Endothelial cell of umbilical vein (primary cell): ENCODE data around the gene IRF1. TPM values are rescaled to one million over a fixed set of nuclear protein-coding genes. Genes with fewer than 3 reads are reported as not detected.

Experiments
- BruUV-seq: library from RNA; stranded (reverse); fragments of 400-500 nt; replicated peaks from 2 replicates; lab custom pipeline; 2021; lab: Mats Ljungman, UMichigan
- CTCF ChIA-PET: fragments of 300-600, 350-600 bp; sonication (Branson Sonifier 250); formaldehyde crosslinking; loops from one replicate; lab custom pipeline; 2021; ENCODE audit warnings: antibody characterized with exemption, inconsistent platforms; lab: Charles Lee
- POLR2A ChIA-PET: fragments of 300-600, 350-600 bp; sonication (Branson Sonifier 250); formaldehyde crosslinking; loops from one replicate; lab custom pipeline; 2021; ENCODE audit warnings: antibody characterized with exemption, inconsistent platforms; lab: Charles Lee
- DNase-seq: peaks from one replicate; pipeline ENCODE4 v3.0.0-alpha.2; 2011; ENCODE audit warnings: low read depth, low spot score
- FAIRE-seq: peaks from 2 replicates; lab custom pipeline; 2011; peaks lifted over from hg19 to GRCh38; lab: Jason Lieb, UNC
- H2AFZ ChIP-seq: 2 replicates; pipeline ENCODE4 v1.6.0; 2012; ENCODE audit warnings: low read depth, low read length, control low read depth, inconsistent platforms
- H3K27ac ChIP-seq: 2 replicates; pipeline ENCODE4 v1.5.1; 2011; ENCODE audit warnings: low read depth, mild to moderate bottlenecking, control low read depth, low read length, moderate library complexity; ENCODE audit not compliant: insufficient read depth
- H3K27me3 ChIP-seq, 2 experiments: 2 replicates each; pipeline versions ENCODE4 v1.6.0 to v1.6.1; 2011; ENCODE audit warnings: low read length in 2 of 2, mixed read lengths in 1 of 2; ENCODE audit not compliant: control insufficient read depth in 2 of 2, insufficient read depth in 2 of 2
- H3K36me3 ChIP-seq, 2 experiments: 2 replicates in 1 of 2; 3 replicates in 1 of 2; pipeline ENCODE4 v1.5.1; 2011; ENCODE audit warnings: low read length in 2 of 2, mild to moderate bottlenecking in 1 of 2, moderate library complexity in 1 of 2; ENCODE audit not compliant: control insufficient read depth in 2 of 2, insufficient read depth in 2 of 2; ENCODE audit errors: extremely low read depth in 1 of 2
- H3K4me1 ChIP-seq: 3 replicates; pipeline ENCODE4 v1.5.1; 2011; ENCODE audit warnings: mild to moderate bottlenecking, low read length; ENCODE audit not compliant: control insufficient read depth, insufficient read depth; ENCODE audit errors: extremely low read depth
- H3K4me2 ChIP-seq: 2 replicates; pipeline ENCODE4 v1.6.1; 2011; ENCODE audit warnings: low read length, control low read depth, mixed read lengths; ENCODE audit not compliant: insufficient read depth
- H3K4me3 ChIP-seq, 3 experiments: fragments of 200-600 bp in 1 of 3; sonication (generic), shearing (Covaris generic) in 1 of 3; replicated peaks in 1 of 3; 2 replicates each; pipeline ENCODE4 v1.5.1; 2011 to 2016; ENCODE audit warnings: control low read depth in 3 of 3, low read length in 3 of 3, mild to moderate bottlenecking in 2 of 3, inconsistent platforms in 1 of 3, low read depth in 1 of 3, moderate library complexity in 1 of 3; ENCODE audit not compliant: insufficient read depth in 1 of 3
- H3K79me2 ChIP-seq: 2 replicates; pipeline ENCODE4 v1.6.0; 2012; ENCODE audit warnings: low read length, inconsistent platforms; ENCODE audit not compliant: control insufficient read depth, insufficient read depth
- H3K9ac ChIP-seq: replicated peaks from 2 replicates; pipeline ENCODE3; 2011; ENCODE audit warnings: low read length, control low read depth; ENCODE audit not compliant: insufficient read depth; ENCODE audit errors: extremely low read depth
- H3K9me1 ChIP-seq: replicated peaks from 3 replicates; pipeline ENCODE4 v1.6.0; 2011; ENCODE audit warnings: mild to moderate bottlenecking, low read length; ENCODE audit not compliant: control insufficient read depth, insufficient read depth; ENCODE audit errors: extremely low read depth
- H3K9me3 ChIP-seq: replicated peaks from 2 replicates; pipeline ENCODE4 v1.5.1; 2012; ENCODE audit warnings: low read length, inconsistent platforms; ENCODE audit not compliant: control insufficient read depth, insufficient read depth
- H4K20me1 ChIP-seq: replicated peaks from 2 replicates; pipeline ENCODE3; 2011; ENCODE audit warnings: mild to moderate bottlenecking, low read length; ENCODE audit not compliant: control insufficient read depth, insufficient read depth; ENCODE audit errors: extremely low read depth
- CTCF ChIP-seq, 2 donors: IDR thresholded peaks; 1 replicate in 1 of 2; 2 replicates in 1 of 2; pipeline ENCODE4 v1.5.1; 2011; ENCODE audit warnings: low read length in 2 of 2, mild to moderate bottlenecking in 2 of 2, moderate library complexity in 2 of 2, control low read depth in 1 of 2, inconsistent platforms in 1 of 2, low read depth in 1 of 2; ENCODE audit not compliant: insufficient read depth in 1 of 2; ENCODE audit errors: extremely low read depth in 1 of 2
- EZH2 ChIP-seq: IDR thresholded peaks from 2 replicates; pipeline ENCODE4 v1.6.1; 2012; ENCODE audit warnings: borderline replicate concordance, low read depth, mild to moderate bottlenecking, moderate library complexity, low read length, inconsistent platforms; ENCODE audit not compliant: severe bottlenecking
- FOS ChIP-seq: IDR thresholded peaks from 2 replicates; pipeline ENCODE4 v1.6.1; 2011; ENCODE audit warnings: mild to moderate bottlenecking, low read length, moderate library complexity, borderline replicate concordance; ENCODE audit not compliant: insufficient read depth
- GATA2 ChIP-seq: IDR thresholded peaks from 2 replicates; pipeline ENCODE4 v1.7.0; 2011; ENCODE audit warnings: low read depth, mild to moderate bottlenecking, moderate library complexity, mixed read lengths, low read length; ENCODE audit not compliant: insufficient read length, insufficient read depth
- JUN ChIP-seq: IDR thresholded peaks from 2 replicates; pipeline ENCODE4 v1.6.1; 2011; ENCODE audit warnings: borderline replicate concordance, low read depth; ENCODE audit not compliant: insufficient read length, insufficient read depth
- MAX ChIP-seq: IDR thresholded peaks from 2 replicates; pipeline ENCODE4 v1.6.1; 2011; ENCODE audit not compliant: insufficient read depth, insufficient read length
- MYC ChIP-seq: IDR thresholded peaks from one replicate; pipeline ENCODE4 v1.6.1; 2011; ENCODE audit warnings: mild to moderate bottlenecking, low read depth, low read length
- POLR2A ChIP-seq: IDR thresholded peaks from 2 replicates; pipeline ENCODE4 v1.6.1; 2012; ENCODE audit warnings: low read depth, mild to moderate bottlenecking, control low read depth, low read length
- POLR2AphosphoS5 ChIP-seq: IDR thresholded peaks from 2 replicates; pipeline ENCODE4 v1.6.1; 2012; ENCODE audit warnings: low read depth, mild to moderate bottlenecking, control low read depth, low read length, moderate library complexity; ENCODE audit not compliant: insufficient read depth
- dilution Hi-C: fragments of 300-500 bp; cut with MboI; formaldehyde crosslinking; loops from one replicate; pipeline ENCODE4 v1.15.0; 2019; ENCODE audit warnings: low sequenced_read_pairs; ENCODE audit not compliant: extremely low pct_ligation_motif_present
- intact Hi-C: fragments of 100-400 bp; cut with micrococcal nuclease; formaldehyde crosslinking; loops from one replicate; pipeline ENCODE4 v1.10.0; 2022
- polyA plus RNA-seq, 4 experiments: library from polyadenylated mRNA; depleted of rRNA in 3 of 4; stranded (reverse) in 3 of 4; unstranded in 1 of 4; fragments of >200 nt; gene quantifications; 2 replicates each; pipeline versions ENCODE4 v1.2.1 to v1.2.3, GENCODE V29; 2011 to 2012; ENCODE audit warnings: missing spikeins in 1 of 4
- total RNA-seq: library from RNA; stranded (reverse); gene quantifications from 2 replicates; pipeline ENCODE4 v1.2.3, GENCODE V29; 2021

IRF1 gene
- total and polyA plus RNA-seq, 2 donors (not counting 3 experiments of a cell fraction or from before 2014, with no cell fraction given), result 12.3 to 28.0 TPM

- Histone ChIP-seq H3K9me1 (no peaks in the 10 kb centered on the region), H3K27ac (no peak overlapping the region), H2AFZ (no peak overlapping the region), H3K4me2 (no peak overlapping the region), H3K27me3 (peaks cover 23 to 29% of the 10 kb centered on the region in 2 experiments), H3K36me3 (no peaks in the 10 kb centered on the region), H3K4me1 (no peaks in the 10 kb centered on the region), H3K79me2 (no peaks in the 10 kb centered on the region), H3K9ac (no peak overlapping the region), H4K20me1 (no peaks in the 10 kb centered on the region), H3K9me3 (no peaks in the 10 kb centered on the region), H3K4me3 (no peak overlapping the region)
- no peak for DNase-seq
- POLR2A ChIA-PET, result no interaction called here
- BruUV-seq, result no TSS peak
- CTCF ChIA-PET, result interaction anchor here (1.0 kb wide), 1 partner anchor 117 kb away, joined by 3 read pairs; no protein-coding TSS in a partner anchor
- dilution Hi-C loops (no loop called here), intact Hi-C loops (no loop called here)
- no peak for FAIRE-seq
- TF ChIP-seq POLR2A, result no peak
- no peak for TF ChIP-seq MYC
- no peak for TF ChIP-seq EZH2
- TF ChIP-seq JUN, result no peak
- no peak for TF ChIP-seq POLR2AphosphoS5
- no peak for TF ChIP-seq MAX
- TF ChIP-seq FOS, result no peak
- TF ChIP-seq GATA2, result no peak
- TF ChIP-seq CTCF (IDR thresholded peaks at IDR 0.05; ENCODE audit: extremely low read depth in 1 of 2, insufficient read depth in 1 of 2, low read depth in 1 of 2, low read length in 2 of 2), result no peak
Observed at GRCh38 chr5:132530946-132531345, 40.4 kb upstream of the IRF1 start.
